Tibial artery (tissue), 4 donors: ENCODE measurements around the gene SEPSECS.

ENCODE experiments used
- DNase-seq, 2 donors: peaks; one replicate each; pipeline ENCODE4 v3.0.0-alpha.2; 2019
- H3K27ac ChIP-seq, 2 donors: fragments of 200-600 bp; sonication (generic) in 1 of 2; 1 replicate in 1 of 2; 2 replicates in 1 of 2; pipeline ENCODE4 v1.5.1; 2018 to 2019; ENCODE audit warnings: mild to moderate bottlenecking in 1 of 2
- H3K27me3 ChIP-seq, 2 donors: fragments of 200-600 bp; sonication (generic) in 1 of 2; one replicate each; pipeline versions ENCODE4 v1.5.1 to v1.6.0; 2016 to 2019
- H3K36me3 ChIP-seq, 3 donors: fragments of 200-600 bp; sonication (generic) in 2 of 3; one replicate each; pipeline ENCODE4 v1.5.1; 2016 to 2019; ENCODE audit warnings: mild to moderate bottlenecking in 2 of 3
- H3K4me1 ChIP-seq, 4 donors: fragments of 200-600 bp; sonication (generic) in 2 of 4; 1 replicate in 3 of 4; 2 replicates in 1 of 4; pipeline ENCODE4 v1.5.1; 2016 to 2019
- H3K4me3 ChIP-seq, 2 donors: fragments of 200-600 bp; sonication (generic) in 1 of 2; 1 replicate in 1 of 2; 2 replicates in 1 of 2; pipeline ENCODE4 v1.5.1; 2018 to 2019; ENCODE audit warnings: mild to moderate bottlenecking in 2 of 2
- H3K9me3 ChIP-seq, 3 donors: fragments of 200-600 bp; sonication (generic) in 1 of 3; one replicate each; pipeline ENCODE4 v1.5.1; 2016 to 2019
- intact Hi-C: fragments of 100-400 bp; cut with DNase I; formaldehyde crosslinking; loops from one replicate; pipeline ENCODE4 v1.15.0; 2023; ENCODE audit warnings: low total_unique reads
- TF ChIP-seq, protein P1 (sequence below), 2 experiments: fragments of 200-600 bp in 1 of 2; fragments of 450-650 bp in 1 of 2; IDR thresholded peaks; one replicate each; pipeline ENCODE4 v1.5.1; 2017 to 2019; ENCODE audit warnings: antibody characterized with exemption in 2 of 2, mild to moderate bottlenecking in 1 of 2, moderate library complexity in 1 of 2

Gene SEPSECS

DNA sequence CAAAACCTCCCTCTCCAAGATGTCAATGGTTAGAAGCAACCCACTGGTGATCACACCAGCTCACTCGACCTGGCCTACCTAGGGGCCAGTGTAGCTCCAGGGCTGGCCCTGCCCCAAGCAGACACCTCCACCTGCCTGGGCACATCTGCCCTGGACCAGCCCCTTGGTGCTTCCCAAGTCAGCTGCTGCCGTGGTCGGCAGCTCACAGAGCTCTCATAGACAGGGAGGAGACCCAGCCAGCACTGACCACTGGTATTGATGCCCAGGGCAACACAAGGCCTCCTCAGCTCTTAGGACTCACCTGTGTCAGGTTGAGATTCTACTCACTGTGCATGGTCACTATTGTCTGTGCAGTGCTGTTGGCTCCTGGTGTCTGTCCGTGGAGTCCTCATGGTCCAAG lies 51.7 kb downstream of the SEPSECS start:
- intact Hi-C loops, result no loop called here
- H3K4me3 ChIP-seq, result no peak overlapping the region
- H3K36me3 ChIP-seq, result no peaks in the 10 kb centered on the region
- TF ChIP-seq, protein P1, sequence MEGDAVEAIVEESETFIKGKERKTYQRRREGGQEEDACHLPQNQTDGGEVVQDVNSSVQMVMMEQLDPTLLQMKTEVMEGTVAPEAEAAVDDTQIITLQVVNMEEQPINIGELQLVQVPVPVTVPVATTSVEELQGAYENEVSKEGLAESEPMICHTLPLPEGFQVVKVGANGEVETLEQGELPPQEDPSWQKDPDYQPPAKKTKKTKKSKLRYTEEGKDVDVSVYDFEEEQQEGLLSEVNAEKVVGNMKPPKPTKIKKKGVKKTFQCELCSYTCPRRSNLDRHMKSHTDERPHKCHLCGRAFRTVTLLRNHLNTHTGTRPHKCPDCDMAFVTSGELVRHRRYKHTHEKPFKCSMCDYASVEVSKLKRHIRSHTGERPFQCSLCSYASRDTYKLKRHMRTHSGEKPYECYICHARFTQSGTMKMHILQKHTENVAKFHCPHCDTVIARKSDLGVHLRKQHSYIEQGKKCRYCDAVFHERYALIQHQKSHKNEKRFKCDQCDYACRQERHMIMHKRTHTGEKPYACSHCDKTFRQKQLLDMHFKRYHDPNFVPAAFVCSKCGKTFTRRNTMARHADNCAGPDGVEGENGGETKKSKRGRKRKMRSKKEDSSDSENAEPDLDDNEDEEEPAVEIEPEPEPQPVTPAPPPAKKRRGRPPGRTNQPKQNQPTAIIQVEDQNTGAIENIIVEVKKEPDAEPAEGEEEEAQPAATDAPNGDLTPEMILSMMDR (IDR thresholded peaks at IDR 0.05), result no peak
- no peak overlapping the region for H3K27ac ChIP-seq
- DNase-seq, result no peak
- H3K4me1 ChIP-seq, result peaks cover 0 to 7% (median 0%) of the 10 kb centered on the region in 4 donors
- H3K9me3 ChIP-seq, result no peaks in the 10 kb centered on the region
- no peaks in the 10 kb centered on the region for H3K27me3 ChIP-seq

- Histone ChIP-seq H3K36me3 (no peaks in the 10 kb centered on the region), H3K4me1 (peaks cover 0 to 7% (median 0%) of the 10 kb centered on the region in 4 donors), H3K4me3 (no peak overlapping the region), H3K27me3 (no peaks in the 10 kb centered on the region), H3K9me3 (no peaks in the 10 kb centered on the region), H3K27ac (no peak overlapping the region)
- intact Hi-C loops, result no loop called here
- no peak for DNase-seq
- TF ChIP-seq, protein P1 (IDR thresholded peaks at IDR 0.05), result no peak
Measured at GRCh38 chr4:25107827-25108516, 52.3 kb downstream of the SEPSECS start.

- TF ChIP-seq, protein P1 (IDR thresholded peaks at IDR 0.05), result no peak
- no peak for DNase-seq
- intact Hi-C loops, result no loop called here
Measured at GRCh38 chr4:25106363-25107151, 53.7 kb downstream of the SEPSECS start.

DNA sequence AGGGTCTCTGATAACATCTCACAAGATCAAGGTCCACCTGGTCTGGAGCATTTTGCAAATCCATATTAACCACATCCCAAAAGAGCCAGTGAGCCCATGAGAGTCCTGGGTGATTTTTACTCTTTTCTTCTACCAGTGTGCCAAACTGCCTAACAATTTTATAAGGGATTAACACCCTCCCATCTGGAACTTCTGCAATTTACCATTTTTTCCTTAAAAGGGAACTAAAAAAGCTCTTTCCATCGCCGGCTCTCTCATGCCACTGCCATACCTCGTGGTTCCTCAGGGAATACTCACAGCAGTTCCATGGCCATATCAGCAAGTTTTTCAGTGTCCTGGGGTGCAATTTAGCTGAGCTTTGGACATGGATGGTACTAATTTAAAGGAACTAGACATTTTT lies 55.7 kb downstream of the SEPSECS start:
- H3K9me3 ChIP-seq, result no peaks in the 10 kb centered on the region
- DNase-seq, result no peak
- TF ChIP-seq, protein P1 (IDR thresholded peaks at IDR 0.05), result no peak

More at GRCh38 chr4:25106363-25107151, 53.7 kb downstream of the SEPSECS start:
- H3K36me3 ChIP-seq, result no peaks in the 10 kb centered on the region
- no peaks in the 10 kb centered on the region for H3K9me3 ChIP-seq
- H3K4me3 ChIP-seq, result no peak overlapping the region
- H3K27ac ChIP-seq, result no peak overlapping the region
- H3K4me1 ChIP-seq, result peaks cover 0 to 7% (median 0%) of the 10 kb centered on the region in 4 donors
- H3K27me3 ChIP-seq, result no peaks in the 10 kb centered on the region

DNA sequence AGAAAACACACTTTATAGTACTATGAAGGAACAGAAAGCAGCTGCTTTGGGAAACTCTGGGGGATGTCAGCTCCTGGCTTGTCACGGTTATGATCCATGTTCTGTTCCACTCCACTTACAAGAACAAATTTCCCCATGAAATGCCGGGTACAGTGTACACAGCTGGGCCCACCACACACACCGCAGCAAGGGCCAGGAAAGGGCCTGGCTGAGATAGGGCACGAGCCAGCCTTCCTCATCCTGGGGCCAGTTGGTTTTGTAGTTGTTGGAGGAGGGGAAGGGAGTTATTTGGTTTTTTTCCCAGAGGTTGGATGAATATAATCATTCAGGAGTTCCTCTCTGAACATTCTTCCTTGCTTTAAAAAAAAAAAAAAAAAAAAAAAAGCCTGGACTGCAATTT lies 56.8 kb downstream of the SEPSECS start:
- intact Hi-C loops, result no loop called here
- Histone ChIP-seq H3K4me3 (no peak overlapping the region), H3K4me1 (peaks cover 0 to 18% (median 6%) of the 10 kb centered on the region in 4 donors), H3K27me3 (no peaks in the 10 kb centered on the region), H3K27ac (no peak overlapping the region), H3K36me3 (no peaks in the 10 kb centered on the region), H3K9me3 (no peaks in the 10 kb centered on the region)
- no peak for DNase-seq
- TF ChIP-seq, protein P1 (IDR thresholded peaks at IDR 0.05), result no peak

More for the DNA sequence above, 55.7 kb downstream of the SEPSECS start:
- no peak overlapping the region for H3K27ac ChIP-seq
- no peak overlapping the region for H3K4me3 ChIP-seq
- peaks cover 0 to 13% (median 2%) of the 10 kb centered on the region in 4 donors for H3K4me1 ChIP-seq
- H3K27me3 ChIP-seq, result no peaks in the 10 kb centered on the region
- intact Hi-C loops, result no loop called here
- no peaks in the 10 kb centered on the region for H3K36me3 ChIP-seq
